Measurements from ENCODE around the gene GLT1D1.

GLT1D1 gene

DNA sequence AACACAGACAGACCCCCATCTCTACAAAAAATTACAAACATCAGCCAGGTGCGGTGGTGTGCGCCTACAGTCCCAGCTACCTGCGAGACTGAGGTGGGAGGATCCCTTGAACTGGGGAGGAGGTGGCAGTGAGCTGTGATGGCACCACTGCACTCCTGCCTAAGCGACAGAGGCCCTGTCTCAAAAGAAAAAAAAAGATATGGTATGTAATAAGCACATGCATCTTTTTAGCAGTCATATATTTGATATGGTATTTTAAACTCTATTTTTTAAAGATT, 36.7 kb upstream of the GLT1D1 start:
- TF ChIP-seq, protein P1, sequence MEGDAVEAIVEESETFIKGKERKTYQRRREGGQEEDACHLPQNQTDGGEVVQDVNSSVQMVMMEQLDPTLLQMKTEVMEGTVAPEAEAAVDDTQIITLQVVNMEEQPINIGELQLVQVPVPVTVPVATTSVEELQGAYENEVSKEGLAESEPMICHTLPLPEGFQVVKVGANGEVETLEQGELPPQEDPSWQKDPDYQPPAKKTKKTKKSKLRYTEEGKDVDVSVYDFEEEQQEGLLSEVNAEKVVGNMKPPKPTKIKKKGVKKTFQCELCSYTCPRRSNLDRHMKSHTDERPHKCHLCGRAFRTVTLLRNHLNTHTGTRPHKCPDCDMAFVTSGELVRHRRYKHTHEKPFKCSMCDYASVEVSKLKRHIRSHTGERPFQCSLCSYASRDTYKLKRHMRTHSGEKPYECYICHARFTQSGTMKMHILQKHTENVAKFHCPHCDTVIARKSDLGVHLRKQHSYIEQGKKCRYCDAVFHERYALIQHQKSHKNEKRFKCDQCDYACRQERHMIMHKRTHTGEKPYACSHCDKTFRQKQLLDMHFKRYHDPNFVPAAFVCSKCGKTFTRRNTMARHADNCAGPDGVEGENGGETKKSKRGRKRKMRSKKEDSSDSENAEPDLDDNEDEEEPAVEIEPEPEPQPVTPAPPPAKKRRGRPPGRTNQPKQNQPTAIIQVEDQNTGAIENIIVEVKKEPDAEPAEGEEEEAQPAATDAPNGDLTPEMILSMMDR (IDR thresholded peaks at IDR 0.05; ENCODE audit: insufficient read depth, missing control alignments), result no peak
- FAIRE-seq, result no peak

DNA sequence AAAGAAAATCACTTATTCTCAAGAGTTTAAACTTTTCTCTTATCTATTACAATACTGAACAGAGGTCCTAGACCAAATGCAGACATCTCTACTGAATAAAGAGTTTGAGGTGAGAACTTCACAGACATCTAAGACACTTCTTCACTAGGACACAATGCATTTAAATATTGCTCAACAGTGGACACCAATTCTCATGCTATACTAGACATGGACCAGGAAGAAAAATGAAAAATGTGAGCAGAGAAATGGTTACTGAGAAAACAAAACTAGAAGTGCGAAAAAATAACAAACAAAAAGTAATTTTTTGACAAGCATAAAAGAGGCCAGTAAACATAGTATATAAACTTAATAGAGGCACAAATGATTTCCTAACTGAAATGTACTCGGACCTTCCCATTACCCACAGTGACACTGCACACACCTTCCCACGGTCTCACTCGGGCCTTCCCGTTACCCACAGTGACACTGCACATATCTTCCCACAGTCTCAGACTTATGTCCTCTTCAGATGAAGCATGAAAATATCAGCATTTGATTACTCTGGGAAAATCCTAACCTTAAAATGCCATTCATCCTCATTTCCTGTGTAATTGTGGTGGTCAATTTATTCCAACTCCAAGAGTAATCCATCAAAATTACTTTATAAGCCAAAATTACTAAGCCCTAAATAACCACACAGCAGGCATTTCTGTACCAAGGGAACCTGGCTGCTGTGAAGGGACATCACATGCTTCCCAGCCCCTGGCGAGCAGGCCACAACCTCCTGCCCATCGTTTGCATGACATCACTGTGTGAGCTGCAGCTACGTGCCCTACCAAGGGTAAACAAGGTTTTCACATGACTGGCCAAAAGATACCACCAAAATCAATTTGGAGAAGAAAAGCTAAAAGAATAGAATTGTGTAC, 35.9 kb upstream of the GLT1D1 start:
- TF ChIP-seq, protein P1 (IDR thresholded peaks at IDR 0.05; ENCODE audit: insufficient read depth, missing control alignments), result no peak
- DNase-seq (ENCODE audit: insufficient read length, low spot score) (no peak), FAIRE-seq (peak; percentile 6)

More for the DNA sequence above, 36.7 kb upstream of the GLT1D1 start:
- no peak for DNase-seq (ENCODE audit: insufficient read length, low spot score)

DNA sequence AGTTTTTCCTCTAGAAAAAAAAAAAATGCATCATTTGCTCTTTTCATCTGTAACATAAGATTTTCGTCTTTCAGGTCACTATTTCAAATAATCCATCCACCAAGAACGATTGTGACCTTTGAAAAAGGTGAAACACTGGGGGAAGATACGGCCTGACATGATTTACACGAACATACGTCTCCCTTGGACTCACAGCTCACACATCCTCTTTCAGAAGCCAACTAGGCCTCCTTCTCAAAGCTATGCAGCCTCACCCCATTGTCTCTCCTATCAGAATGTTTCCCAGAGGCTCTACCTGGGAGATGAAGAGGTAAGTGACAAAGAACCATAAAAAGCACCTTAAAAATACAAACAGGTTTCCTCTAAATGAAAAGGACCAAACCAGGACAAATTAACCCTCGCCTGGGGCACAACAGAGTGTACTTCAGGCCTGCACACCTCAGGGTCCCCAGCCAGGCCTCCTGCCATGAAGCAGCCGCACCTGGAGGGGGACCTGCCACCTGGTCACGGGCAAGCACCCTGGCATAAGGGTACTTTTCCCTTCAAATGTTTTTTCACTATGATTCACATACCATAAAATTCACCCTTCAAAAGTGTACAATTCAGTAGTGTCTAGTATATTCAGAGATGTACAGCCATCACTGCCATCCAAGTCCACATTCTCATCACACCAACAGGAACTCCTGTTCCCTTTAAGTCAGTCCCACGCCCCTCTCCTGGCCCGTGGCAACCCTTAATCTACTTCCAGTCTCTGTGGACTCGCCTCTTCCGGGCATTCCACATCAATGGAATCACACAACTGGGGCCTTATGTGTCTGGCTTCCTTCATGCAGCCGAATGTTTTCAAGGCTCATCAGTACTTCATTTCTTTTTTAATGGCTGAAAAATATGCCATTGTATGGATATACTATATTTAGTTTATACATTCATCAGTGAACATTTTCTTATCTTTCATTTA, 34.9 kb upstream of the GLT1D1 start:
- TF ChIP-seq, protein P1 (IDR thresholded peaks at IDR 0.05; ENCODE audit: insufficient read depth, missing control alignments), result no peak
- DNase-seq (ENCODE audit: insufficient read length, low spot score) (no peak), FAIRE-seq (no peak)

DNA sequence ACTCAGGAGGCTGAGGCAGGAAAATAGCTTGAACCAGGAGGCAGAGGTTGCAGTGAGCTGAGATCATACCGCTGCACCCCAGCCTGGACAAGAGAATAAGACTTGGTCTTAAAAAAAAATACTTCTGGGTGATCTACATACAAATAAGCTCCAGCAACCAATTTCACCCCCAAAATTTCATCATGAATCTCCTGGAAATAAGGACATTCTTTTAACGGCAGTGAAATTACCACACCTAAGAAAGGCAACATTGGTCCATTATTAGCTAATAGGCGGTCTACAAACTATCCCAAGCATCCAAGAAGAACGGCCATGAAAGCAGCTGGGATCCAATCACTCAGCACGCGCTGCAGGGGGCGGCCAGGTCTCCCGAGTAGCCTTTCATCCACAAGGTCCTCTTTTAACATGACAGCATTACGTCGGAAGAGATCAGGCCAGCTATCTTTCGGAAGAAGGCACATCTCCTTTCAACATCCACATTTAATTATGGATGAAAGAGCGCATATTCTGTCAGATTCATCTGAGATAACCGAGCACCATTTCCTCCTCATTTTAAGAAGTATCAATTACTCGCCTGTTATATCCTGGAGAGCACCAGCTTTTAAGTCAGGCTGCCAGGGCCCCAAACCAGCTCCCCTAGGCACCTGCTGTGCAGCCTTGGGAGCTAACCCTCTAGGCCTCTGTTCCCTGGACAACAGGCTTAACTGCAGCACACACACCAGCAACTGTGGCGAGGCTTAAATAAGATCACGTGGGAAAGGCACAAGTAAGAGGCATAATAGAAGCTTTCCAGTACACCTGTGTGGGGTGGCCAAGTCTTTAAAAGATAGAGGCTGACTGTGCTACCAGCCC, 33.8 kb upstream of the GLT1D1 start:
- FAIRE-seq (no peak), DNase-seq (ENCODE audit: insufficient read length, low spot score) (peak; percentile 52)
- TF ChIP-seq, protein P1 (IDR thresholded peaks at IDR 0.05; ENCODE audit: insufficient read depth, missing control alignments), result no peak

DNA sequence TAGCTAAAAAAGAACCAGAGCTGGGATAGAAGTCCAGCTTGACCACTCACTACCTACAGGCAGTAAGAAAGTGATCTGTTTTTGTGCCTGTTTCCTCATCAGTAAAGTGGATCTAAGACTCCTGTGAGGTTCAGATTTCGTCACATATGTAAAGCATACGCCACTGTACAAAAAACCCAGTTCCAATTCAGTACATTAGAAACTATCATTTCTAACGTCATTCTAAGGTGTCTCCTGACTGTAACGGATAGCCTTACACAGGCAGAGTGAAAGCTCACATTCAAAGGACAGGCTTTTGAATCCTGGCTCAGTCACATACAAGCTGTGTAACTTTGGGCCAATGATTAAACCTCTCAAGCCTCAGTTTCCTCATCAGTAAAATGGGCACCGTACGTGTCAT, 33.0 kb upstream of the GLT1D1 start:
- DNase-seq (ENCODE audit: insufficient read length, low spot score), result no peak
- TF ChIP-seq, protein P1 (IDR thresholded peaks at IDR 0.05; ENCODE audit: insufficient read depth, missing control alignments), result no peak
- no peak for FAIRE-seq

DNA sequence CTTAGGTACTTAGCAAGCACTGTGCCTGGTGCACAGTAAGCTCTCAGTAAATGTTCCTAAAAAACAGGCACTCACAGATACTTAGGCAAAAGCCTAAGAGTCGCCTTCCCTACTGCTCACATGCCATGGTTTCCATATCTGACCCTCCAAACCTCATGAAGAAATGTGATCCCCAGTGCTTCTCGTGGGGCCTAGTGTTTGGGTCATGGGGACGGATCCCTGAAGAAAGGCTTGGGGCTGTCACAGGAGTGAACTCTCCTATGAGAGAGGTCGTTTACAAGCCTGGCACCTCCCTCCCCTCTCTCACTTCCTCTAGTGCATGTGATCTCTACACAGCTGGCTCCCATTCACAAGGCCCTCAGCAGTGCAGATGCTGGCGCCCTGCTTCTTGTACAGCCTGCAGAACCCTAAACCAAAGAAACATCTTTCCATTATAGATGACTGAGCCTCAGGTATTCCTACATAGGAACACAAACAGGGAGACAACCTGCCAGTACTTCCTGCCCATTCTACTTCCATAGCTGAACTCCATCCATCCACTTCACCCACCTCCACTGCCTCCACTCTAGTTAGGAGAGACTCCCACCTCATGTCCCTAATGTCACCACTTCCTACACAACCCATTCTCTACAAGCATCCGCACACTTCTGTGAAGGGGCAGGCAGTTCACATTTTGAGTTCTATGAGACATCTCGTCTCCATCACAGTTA, 32.4 kb upstream of the GLT1D1 start:
- TF ChIP-seq, protein P1 (IDR thresholded peaks at IDR 0.05; ENCODE audit: insufficient read depth, missing control alignments), result no peak
- DNase-seq (ENCODE audit: insufficient read length, low spot score), result no peak
- no peak for FAIRE-seq

Measured in D721Med (cell line).